GM18520 (cell line): Measurements from ENCODE around the gene LGI2.

ENCODE experiments used
- ATAC-seq: cut with Tn5 transposase; IDR thresholded peaks from one replicate; pipeline ENCODE4 v1.9.1; 2021; ENCODE audit not compliant: unreplicated experiment

Gene LGI2

GRCh38 chr4:24968278-24968677 lies 62.5 kb downstream of the LGI2 start:
- ATAC-seq, result no peak

- no peak for ATAC-seq
Measured at GRCh38 chr4:24967346-24967745, 63.4 kb downstream of the LGI2 start.

DNA sequence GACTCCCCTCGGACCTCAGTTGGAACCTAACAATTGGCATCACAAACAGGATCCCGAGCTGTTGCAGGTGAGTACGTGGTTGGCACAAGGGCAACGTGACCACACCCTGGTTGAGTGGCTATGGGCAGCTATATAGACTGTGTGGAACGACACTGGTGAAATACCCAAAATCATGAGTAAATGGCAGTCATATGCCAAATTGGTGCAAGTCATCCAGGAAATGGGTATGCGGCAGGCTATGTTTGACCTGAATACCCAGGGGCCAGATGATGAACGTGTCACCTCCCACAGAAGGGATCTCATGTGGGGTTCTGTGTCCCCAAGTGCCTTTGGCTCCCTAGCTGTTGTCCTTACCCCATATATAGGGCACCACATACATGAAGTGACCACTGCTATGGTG lies 64.7 kb downstream of the LGI2 start:
- no peak for ATAC-seq

GRCh38 chr4:24965627-24966026 lies 65.1 kb downstream of the LGI2 start:
- ATAC-seq, result no peak

GRCh38 chr4:24963277-24963676 lies 67.5 kb downstream of the LGI2 start:
- ATAC-seq, result no peak

- no peak for ATAC-seq
Measured at GRCh38 chr4:24957886-24958285, 72.9 kb downstream of the LGI2 start.

- no peak for ATAC-seq
Measured at GRCh38 chr4:24956763-24957162, 74.0 kb downstream of the LGI2 start.

DNA sequence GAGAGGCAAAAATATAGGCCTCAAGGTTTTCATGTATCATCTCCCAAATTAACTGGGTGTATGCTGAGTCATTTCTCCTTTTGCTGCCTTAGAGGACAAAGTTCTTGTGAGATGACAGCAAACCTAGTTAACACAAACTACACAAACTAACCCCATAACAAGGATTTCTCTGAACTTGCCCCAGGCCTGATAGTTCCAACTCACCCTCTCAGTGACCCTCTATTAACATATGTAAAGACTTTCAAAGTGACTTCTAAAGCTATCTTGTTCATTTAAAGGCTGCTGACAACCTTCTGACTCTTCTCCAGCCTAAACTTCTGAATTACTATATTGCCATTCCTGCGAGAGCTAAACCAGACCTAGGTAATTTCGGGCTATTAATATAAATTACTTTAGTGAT lies 74.7 kb downstream of the LGI2 start:
- ATAC-seq, result no peak

DNA sequence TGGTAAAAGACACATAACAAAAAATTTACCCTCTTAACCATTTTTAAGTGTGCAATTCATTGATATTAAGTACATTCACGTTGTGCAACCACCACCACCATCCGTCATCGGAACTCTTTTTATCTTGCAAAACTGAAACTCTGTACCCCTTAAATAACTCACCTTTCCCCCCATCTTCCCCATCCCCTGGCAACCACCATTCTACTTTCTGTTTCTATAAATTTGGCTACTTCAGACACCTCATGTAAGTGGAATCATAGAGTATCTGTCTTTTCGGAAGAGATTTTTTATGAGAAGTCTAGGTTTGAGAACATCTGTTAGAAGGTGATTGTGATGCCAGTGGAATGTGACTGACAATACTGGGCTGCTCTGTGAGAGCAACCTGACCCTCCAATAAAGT lies 78.1 kb downstream of the LGI2 start:
- no peak for ATAC-seq

DNA sequence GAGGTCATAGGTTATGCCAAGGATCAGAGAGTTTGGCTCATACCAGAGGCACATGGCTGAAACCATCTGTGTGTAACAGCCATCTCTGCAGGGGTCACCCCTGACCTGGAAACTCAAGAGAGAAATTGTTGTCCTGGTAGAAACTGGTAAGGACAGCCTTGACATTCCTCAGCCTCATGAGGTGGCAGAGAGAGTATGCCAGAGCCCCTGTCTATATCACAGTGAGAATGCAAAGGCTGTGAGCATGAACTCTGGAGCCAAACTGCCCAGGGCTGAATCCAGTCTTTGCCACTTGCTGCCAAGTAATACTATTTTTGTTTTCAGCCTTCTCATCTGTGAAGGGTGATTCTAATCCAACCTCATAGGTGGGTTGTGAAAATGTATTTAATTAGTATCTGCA lies 80.8 kb downstream of the LGI2 start:
- ATAC-seq, result no peak
